Stimulated activated naive CD4-positive, alpha-beta T cell treated with Interleukin-2 at 50 U/mL for 16 hours (primary cell): ENCODE data around the gene ANKRD22.
"Not testable (repeated sequence)": the region's sequence is repeated elsewhere in the genome, so short reads cannot be mapped to it uniquely, and the experiment has no call there.

Experiments
- DNase-seq: peaks from one replicate; lab custom pipeline; 2025; lab: John Stamatoyannopoulos, UW

ANKRD22 gene

GRCh38 chr10:88877298-88877697, 25.7 kb upstream of the ANKRD22 start:
- DNase-seq: no peak

GRCh38 chr10:88875081-88875480, 23.4 kb upstream of the ANKRD22 start:
- no peak for DNase-seq

- DNase-seq: no peak
These were observed 22.6 kb upstream of the ANKRD22 start for GRCh38 chr10:88874281-88874680.

GRCh38 chr10:88873757-88874156, 22.1 kb upstream of the ANKRD22 start:
- DNase-seq: no peak

- DNase-seq: no peak
These were observed 18.4 kb upstream of the ANKRD22 start for GRCh38 chr10:88870089-88870488.

- DNase-seq: no peak
These were observed 14.8 kb upstream of the ANKRD22 start for GRCh38 chr10:88866454-88866853.

- DNase-seq: no peak
These were observed 13.7 kb upstream of the ANKRD22 start for GRCh38 chr10:88865281-88865876.

- DNase-seq: no peak
These were observed 9.4 kb upstream of the ANKRD22 start for GRCh38 chr10:88861036-88861435.

GRCh38 chr10:88858491-88858890, 6.8 kb upstream of the ANKRD22 start:
- no peak for DNase-seq

- DNase-seq: no peak
These were observed 6.2 kb upstream of the ANKRD22 start for GRCh38 chr10:88857831-88858230.

GRCh38 chr10:88854684-88855083, 3.0 kb upstream of the ANKRD22 start:
- DNase-seq: no peak

GRCh38 chr10:88853155-88853881, 1.7 kb upstream of the ANKRD22 start:
- no peak for DNase-seq

- no peak for DNase-seq
These were observed 683 bp upstream of the ANKRD22 start for GRCh38 chr10:88852327-88852726.

GRCh38 chr10:88850712-88851111, 932 bp downstream of the ANKRD22 start:
- DNase-seq: no peak

GRCh38 chr10:88849234-88849633, 2.4 kb downstream of the ANKRD22 start:
- DNase-seq: no peak

- no peak for DNase-seq
These were observed 3.1 kb downstream of the ANKRD22 start for GRCh38 chr10:88848499-88848898.

GRCh38 chr10:88843171-88843570, 8.5 kb downstream of the ANKRD22 start:
- DNase-seq: no peak

GRCh38 chr10:88841316-88842111, 10.1 kb downstream of the ANKRD22 start:
- DNase-seq: no peak

GRCh38 chr10:88840881-88841280, 10.8 kb downstream of the ANKRD22 start:
- DNase-seq: no peak

GRCh38 chr10:88840104-88840503, 11.5 kb downstream of the ANKRD22 start:
- DNase-seq: no peak

- DNase-seq: no peak
These were observed 12.8 kb downstream of the ANKRD22 start for GRCh38 chr10:88838766-88839350.

GRCh38 chr10:88837632-88838031, 14.0 kb downstream of the ANKRD22 start:
- DNase-seq: not testable (repeated sequence)

GRCh38 chr10:88835910-88836221, 15.8 kb downstream of the ANKRD22 start:
- no peak for DNase-seq
